ENCODE data around the gene TSPAN3.

TSPAN3 gene

DNA sequence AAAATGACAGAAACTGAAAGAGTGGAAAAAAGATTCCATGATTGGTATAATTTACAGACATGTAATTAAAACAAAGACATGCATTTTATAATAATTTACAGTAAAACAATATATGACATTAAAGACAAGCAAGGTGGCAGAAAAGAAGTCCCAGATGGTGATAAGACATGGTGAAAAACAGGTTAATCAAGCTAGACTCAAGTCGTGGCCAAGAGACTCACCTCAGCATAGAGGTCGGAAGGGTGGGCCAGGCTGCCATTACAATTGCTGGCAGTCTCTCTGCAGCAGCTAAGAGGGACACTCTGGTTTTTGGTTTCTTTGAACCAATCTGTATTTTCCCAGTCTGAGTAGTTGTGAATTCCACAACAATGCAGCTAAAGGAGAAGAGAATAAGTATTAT, 18.4 kb downstream of the TSPAN3 start:
- DNase-seq (ENCODE audit: low spot score), result no peak

DNA sequence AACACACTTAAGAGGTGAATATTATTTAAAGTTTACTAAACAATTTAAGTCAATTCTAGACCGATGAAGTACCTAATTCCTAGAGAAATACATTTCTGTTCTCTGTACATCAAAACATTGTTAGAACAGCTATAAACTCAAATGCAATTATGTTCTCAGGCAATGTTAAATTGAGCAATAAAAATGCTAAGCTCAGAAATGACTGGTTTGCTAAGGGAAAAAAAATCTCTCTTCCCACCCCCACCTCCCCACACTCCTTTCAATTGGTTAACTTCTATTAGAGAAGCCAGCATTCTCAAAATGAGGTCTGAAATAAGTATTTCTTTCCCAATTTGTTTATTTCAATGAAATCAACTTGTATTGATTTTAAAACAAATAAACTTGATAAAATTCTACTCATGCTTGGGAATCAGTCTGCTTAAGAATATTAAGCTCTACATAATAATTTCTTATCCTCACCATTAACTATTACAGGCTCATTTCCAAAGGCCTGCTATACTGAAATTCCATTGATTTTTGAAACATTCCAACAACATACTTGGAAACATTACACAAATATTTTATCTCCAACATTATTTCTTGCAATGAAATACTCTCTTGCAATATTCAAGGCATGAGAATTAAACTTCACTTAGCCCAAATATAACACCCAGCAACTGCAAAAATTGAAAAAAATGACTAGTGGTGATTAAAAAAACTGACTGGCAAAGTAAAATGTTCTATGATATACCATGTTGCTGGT, 22.6 kb downstream of the TSPAN3 start:
- DNase-seq (ENCODE audit: low spot score), result no peak

DNA sequence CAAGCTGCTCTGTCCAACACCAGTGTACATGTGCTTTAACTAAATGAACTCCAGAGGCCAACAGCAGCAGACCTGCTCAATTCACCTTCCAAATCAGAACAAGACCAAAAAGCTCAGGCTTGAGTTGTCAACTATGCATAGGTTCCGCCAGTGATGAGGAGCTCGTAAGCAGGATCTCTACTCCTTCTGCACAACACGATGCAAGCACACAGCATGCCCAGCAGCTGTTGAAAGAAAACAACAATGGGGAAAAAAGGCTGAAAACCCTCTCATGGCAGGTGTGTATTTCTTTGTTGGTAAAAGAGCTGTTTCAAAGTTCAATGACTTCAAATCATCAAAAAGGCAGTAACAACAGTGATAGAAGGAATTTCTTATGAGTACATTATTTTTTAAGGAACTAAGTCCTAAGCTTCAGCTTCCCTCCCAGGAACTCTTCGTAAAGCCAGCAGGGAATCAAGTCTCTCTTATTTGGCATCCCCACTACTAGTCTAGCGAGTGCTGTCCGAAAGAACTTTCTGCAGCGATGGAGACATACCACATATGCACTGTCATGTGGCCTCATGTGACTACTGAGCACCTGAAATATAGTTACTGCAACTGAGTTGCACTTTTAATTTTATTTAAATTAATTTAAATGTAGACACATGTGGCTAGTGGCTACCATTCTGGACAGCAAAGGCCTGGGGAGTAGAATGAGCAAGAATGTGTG, 24.1 kb downstream of the TSPAN3 start:
- DNase-seq (ENCODE audit: low spot score), result no peak

DNA sequence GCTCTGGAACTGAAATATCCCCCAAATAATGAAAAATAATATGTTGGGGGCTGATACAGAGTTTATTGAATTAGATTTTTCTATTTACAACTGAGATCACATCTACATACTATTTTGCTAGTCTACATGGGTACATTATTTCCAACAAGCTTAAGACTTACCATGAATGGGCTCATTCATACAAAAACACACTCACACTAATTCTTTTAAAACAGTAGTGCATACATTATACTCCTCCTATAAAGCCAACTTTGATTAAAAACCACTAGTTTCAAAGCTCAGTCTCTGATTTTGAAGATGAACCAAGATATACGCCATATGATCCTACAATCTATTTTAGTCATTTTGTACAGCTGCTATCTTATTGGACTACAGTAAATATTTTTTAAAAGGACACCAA, 24.9 kb downstream of the TSPAN3 start:
- no peak for DNase-seq (ENCODE audit: low spot score)

DNA sequence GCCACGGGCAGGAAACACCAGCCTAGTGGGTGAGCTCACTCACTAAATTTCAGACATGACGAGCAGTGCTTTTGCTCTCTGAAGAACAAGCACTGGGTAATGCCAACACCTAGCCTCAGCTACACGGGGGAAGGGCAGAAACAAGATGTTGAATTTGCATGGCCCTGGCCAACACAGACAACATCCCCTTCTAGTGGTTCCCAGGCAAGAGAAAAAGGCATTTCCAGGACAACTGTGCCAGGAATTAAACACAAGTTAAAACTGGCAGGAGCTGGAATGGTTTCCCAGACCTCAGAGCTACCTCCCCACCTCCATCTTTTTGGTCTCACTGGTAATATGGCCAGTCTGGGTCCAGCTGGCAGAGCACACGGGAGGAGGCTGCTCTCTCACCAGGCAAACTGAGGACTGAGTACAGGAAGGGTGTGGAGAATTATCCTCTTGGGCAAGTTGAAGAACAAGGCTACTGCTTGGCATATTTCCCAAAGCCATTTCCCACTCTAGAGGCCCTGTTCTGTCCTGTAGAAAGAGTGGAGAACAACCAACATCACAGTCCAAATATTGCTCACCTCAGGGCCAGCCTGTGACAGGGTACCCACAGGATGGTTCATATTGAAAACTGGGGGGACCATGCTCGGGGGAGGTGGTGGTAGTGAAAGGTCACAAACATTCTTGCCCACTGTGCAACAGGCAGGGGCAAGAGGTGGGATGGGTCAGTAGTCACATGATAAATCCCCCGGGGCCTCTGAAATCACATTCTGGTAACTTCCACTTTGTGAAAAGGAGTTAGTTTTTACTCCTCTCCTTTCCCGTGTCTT, 26.5 kb downstream of the TSPAN3 start:
- DNase-seq (ENCODE audit: low spot score), result no peak

DNA sequence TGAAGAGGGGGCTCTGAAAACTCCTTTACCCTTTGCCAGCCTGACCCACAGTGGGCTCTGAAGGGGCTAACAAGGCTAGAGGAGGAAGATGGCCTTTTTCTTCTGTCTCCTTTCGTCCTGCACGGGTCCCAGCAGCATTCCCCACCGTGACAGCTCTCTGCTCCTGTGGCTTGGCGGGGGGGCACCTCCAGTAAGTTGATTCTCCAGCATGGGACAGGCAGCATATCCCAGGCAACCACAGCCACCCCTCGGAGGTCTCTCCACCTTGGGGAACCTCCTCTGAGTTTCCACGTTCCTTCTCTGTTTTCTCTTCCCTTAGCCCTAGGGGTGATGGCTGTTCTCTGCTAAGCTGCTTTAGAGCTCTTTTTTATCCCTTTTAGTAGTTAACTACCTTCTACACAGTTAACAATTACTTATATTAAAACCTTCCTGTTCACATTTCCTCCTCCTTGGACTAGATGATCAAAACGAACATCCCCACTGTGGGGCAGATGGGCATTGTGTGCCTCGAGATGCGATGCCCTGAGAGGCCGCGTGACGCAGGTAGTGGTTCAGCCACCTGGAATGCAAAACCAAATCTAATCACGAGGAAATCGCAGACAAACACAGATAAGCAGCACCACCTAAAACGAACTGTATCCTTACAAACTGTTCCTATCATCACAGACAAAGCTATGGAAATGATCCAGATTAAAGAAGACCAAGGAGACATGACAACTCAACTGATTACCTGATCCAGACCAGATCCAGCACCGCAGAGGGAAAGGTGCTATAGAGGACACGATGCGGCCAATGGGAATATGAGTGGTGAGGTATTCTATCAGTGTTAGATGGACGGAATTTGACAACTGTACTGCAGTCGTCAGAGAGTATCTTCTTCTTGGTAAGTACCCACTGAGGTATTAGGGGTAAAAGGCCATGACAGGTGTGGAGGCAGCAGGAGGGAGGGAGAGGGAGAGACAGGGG, 27.7 kb downstream of the TSPAN3 start:
- DNase-seq (ENCODE audit: low spot score), result no peak

DNA sequence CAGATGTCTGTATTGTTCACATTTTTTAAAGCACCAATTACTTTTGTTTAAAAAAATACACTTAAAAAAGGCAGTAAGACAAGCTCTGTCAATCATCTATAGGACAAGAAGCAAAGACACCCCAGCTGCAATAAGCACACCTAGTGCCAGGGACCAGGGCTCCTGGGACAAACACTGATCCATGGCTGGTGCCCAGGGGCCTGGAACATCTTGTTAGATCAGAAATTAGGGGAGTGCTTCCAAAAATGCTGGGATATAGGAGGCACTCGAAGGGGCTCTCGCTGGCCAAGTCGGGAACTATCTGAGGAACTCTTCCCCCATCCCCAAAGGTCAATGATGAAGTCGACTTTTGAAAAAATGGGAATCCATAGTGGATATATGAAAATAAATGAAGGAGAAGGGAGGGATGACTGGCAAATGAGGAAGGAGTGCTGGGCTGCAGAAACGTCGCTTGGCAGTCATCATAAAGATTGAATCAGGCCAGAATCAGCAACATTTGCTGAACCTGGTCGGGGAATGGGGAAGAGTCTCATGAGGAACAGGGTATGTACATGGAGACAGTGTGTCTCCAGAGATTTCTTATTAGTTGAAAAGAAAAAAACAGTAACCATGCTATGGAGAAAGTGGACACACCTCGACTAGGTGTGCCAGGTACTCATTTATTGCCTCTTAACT, 28.5 kb downstream of the TSPAN3 start:
- no peak for DNase-seq (ENCODE audit: low spot score)

DNA sequence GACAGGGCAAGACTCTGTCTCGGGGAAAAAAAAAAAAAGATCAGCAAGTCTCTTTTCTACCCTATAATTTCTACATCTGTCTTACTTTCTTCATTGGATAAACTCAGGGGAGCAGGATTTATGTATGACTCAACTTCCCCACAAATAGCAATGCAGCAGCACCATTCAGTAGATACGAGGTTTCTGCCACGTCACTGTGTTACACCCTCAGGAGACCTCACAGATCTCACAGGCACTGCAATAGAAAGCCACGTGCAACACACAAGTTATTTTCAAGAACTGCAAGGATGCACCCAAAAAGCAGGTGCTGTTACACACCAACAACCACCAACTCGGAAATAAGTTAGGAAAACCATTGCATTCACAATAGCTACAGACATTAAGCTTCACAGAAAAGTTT, 30.2 kb downstream of the TSPAN3 start:
- no peak for DNase-seq (ENCODE audit: low spot score)

DNA sequence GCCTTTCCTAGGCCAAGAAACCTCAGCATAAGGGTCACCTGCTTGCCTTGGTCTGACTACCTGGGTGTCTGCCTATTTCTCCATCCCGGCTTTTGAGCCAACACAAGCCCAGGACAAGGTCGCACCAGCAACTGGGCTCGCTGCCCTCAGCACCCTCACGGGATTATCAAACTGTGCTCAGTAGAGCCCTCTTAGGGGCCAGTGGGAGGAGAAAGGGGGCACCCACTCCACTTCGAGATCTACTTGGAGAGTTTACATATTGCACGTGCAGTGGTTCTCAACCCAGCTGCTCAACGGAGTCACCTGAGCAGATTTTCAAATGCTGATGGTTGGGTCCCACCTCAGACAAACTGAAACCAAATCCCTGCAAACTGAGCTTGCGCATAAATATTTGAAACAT, 31.1 kb downstream of the TSPAN3 start:
- DNase-seq (ENCODE audit: low spot score), result no peak

DNA sequence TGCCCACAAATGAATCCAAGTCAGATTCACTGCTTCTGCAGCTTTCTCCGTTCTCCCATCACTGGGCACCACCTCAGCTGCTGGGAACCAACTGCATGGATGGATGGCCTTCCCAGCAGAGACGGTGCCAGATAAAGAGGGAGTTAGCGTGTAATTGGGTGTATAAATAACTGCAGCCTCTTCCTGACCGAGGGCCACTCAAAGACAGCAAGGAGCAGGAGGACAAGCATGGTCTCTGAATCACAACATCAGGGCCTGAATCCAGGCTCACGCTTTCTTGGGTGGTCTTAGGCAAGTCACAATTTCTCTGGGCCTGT, 31.7 kb downstream of the TSPAN3 start:
- DNase-seq (ENCODE audit: low spot score), result no peak

DNA sequence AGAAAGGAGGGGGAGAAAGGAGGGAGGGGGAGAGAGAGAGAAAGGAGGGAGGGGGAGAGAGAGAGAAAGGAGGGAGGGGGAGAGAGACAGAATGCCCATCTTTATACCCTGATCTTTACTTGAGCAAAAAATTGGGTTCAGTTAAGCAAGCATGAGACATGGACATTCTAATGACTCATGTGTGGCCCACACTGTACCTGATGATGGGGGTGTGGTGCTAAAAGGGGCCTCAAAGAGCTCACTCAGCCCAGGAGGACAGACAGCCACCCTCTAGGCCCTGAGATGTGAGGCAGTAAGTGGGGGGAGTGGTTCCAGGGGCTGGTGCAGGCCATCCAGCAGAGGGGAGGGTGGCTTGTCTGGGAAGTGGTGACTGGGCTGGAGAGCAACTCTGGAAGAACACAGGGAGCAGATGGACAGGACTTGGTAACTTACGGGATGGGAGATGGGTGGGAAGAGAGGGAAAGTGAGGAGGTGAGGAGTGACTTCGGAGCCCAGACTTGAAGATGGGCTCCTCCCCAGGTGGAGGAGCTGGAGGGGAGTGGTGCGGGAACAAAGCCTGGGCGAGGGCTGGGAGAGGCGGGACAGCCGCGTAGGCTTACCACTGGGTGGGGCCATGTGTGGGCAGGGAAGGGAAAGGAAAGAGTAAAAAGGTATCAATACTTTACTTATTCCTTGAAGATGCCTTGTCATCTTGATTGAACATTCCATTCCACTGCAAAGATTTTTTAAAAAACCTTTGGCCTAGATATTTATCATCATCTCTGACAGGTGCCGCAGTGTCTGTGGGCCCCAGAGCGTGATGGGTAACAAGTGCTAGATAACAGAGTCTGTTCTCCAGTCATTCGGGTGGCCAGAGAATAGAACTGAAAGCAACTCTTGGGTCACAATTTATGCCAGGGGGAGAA, 32.3 kb downstream of the TSPAN3 start:
- no peak for DNase-seq (ENCODE audit: low spot score)

DNA sequence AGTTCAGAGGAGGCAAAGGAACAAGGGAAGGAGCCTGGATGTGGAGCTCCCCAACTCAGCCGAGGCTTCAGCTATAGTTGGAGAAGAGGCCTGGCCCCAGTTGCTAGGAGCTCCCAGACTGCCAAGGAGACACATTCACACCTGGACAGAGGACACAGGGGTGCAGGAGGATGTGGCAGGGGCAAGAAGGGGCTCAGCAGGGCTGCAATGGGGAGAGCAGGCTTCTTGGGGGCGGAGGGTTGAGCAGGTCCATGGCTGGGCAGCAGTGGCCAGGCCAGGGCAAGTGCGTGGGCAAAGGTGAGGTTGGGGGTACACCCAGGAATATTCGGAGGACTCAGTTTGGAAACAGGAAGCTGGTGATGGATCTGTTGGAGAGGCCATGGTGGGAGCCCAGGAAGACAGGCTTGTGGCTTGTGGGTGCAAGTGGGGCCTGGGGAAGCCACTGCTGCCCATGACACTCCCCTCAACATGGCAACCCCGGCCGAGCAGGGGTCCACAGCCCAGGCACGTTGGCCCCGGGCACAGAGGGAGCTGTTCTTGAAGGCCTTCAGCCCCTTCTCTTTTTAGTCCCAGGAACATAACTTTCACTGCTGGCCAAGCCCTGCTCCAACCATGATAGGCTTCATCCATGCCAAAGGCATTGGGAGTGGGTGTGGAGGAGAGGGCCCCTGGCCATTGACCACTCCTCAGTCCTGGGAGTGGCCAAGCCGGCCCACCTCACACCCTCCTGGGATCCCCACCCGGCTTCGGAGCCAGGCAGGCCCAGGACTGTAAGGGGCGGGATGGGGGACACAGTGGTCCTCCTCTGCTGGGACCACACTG, 33.3 kb downstream of the TSPAN3 start:
- DNase-seq (ENCODE audit: low spot score), result no peak

DNA sequence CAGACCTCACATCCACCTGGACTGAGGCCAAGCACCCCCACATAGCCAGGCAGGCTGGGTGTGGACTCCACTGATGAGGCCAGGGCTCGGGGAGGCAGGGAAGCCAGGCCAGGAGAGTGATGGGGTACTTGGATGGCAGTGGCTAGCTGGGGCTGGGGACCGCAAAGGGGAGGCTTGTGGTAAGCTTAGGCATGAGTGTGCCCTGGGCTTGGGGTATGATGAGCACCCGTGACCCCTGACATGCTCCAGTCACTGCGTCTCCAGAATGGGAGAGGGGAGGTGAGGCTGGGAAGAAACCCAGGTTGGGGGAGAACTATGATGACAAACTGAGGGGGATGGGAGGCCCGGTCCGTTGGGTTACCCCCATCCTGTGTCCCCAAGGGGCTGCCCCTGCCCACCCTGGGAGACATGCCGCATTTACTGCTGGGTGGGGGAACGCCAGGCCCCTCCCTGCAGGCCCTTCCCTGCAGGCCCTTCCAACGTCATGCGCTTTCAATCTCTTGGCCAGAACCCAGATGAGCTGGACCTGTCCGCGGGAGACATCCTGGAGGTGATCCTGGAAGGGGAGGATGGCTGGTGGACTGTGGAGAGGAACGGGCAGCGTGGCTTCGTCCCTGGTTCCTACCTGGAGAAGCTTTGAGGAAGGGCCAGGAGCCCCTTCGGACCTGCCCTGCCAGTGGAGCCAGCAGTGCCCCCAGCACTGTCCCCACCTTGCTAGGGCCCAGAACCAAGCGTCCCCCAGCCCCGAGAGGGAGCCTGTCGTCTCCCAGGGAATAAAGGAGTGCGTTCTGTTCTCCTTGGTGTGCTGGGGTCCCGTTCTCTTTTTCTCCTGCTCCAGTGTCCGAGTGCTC, 34.1 kb downstream of the TSPAN3 start:
- DNase-seq (ENCODE audit: low spot score), result no peak

DNA sequence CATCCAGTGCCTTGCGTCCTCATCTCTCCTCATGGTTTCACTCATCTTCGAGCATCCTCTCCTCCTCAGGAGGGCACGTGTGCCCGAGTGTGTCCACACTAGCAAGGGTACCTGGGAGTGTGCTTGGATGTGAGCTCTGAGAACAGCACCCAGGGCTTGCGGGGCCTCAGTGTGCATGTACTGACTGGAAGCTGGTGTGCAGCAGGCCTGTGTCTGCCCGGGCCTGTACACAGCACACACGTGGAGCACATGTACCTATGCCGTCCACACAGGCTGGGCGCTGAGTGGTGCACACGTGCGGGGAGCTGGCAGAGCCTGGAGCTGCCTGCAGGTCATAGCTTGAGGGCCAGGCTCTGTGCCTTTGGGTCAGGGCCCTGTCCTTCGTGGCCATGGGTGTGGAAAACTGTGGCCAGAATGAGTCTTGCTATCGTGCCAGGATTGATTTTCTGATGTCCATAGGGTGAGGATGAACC, 34.9 kb downstream of the TSPAN3 start:
- no peak for DNase-seq (ENCODE audit: low spot score)

DNA sequence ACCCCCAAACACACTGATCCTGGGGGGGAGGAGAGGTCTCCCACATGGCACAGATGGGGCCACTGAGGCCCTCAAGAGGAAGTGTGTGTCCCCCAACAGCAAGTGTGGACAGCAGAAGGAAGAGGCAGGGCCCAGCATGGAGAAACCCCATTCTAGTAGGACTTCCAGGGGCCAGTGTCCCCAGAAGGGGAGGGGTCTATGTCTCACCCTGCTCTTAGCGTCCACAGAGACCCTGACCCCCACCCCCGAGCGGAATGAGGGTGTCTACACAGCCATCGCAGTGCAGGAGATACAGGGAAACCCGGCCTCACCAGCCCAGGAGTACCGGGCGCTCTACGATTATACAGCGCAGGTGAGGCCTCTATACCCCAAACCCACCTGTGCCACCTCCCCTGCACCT, 35.3 kb downstream of the TSPAN3 start:
- DNase-seq (ENCODE audit: low spot score), result no peak

DNA sequence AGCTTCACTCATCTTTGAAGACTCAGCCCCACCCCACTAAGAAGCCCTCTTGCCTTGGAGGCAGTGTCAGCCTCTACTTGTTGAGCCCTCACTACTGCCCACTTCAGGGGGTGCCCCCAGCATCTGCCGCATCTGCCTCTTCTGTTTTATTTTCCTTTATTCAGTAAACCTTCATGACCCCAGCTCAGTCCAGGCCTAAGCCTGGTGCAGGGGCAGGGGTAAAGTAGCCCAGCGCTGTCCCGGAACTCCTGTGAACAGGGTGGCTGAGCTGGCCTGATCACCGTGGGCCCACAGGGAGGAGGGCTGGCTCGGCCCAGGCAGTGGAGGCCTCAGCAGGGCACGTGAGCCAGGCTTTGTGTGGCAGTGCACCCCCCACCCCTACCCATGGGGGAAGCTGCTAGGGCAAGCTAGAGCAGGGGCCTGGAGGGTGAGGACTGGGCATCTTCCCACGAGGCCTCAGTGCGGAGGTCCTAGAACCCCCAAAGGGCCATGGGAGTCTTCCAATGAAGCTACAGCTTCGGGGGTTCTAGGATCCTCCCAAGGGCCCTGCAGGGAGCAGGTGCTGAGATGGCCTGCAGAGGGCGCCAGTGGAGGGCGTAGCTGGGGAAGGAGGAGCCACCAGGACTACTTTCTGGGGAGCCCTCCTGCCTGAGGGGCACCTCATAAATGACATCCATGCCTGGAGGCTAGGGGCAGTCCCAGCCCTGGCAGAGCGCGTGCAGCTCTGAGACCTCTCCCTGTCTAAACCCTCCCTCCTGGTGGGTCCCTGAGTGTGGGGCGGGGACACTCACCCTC, 36.0 kb downstream of the TSPAN3 start:
- no peak for DNase-seq (ENCODE audit: low spot score)
